MM.1S (cell line): Measurements from ENCODE around the gene XPO6.

ENCODE experiments used
- EZH2 ChIP-seq: fragments of 300-600 bp; sonication (generic); optimal IDR thresholded peaks from 2 replicates; pipeline ENCODE3; 2017; ENCODE audit warnings: low read depth, mild to moderate bottlenecking, antibody characterized with exemption, low read length, mixed read lengths
- EZH2phosphoT487 ChIP-seq: fragments of 300-600 bp; sonication (generic); IDR thresholded peaks from 2 replicates; pipeline ENCODE4 v1.6.1; 2018; ENCODE audit warnings: antibody characterized with exemption, low read length
- TF ChIP-seq, protein P1 (sequence below): fragments of 300-600 bp; sonication (generic); IDR thresholded peaks from 2 replicates; pipeline ENCODE4 v1.5.1; 2016; ENCODE audit warnings: antibody characterized with exemption, low read length, mixed read lengths

DNA sequence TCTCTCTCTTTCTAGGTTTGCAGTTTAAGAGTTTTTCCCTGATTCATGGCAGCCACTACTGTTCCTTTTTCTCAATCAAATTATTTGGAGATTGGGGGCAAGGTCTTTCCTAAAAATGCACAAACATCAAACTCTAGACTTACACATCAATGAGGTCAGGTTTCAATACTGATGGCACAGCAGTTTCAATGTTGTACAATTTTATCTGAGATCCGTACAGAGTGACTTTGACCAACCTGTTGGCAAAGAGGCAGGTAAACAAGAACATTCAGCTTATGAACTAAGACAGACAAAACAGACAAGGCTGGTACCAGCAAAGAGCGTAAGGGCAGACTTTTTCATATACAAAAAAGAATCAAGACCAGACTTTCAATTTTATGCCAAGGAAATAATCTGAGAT, 90.2 kb downstream of the XPO6 start:
- TF ChIP-seq, protein P1, sequence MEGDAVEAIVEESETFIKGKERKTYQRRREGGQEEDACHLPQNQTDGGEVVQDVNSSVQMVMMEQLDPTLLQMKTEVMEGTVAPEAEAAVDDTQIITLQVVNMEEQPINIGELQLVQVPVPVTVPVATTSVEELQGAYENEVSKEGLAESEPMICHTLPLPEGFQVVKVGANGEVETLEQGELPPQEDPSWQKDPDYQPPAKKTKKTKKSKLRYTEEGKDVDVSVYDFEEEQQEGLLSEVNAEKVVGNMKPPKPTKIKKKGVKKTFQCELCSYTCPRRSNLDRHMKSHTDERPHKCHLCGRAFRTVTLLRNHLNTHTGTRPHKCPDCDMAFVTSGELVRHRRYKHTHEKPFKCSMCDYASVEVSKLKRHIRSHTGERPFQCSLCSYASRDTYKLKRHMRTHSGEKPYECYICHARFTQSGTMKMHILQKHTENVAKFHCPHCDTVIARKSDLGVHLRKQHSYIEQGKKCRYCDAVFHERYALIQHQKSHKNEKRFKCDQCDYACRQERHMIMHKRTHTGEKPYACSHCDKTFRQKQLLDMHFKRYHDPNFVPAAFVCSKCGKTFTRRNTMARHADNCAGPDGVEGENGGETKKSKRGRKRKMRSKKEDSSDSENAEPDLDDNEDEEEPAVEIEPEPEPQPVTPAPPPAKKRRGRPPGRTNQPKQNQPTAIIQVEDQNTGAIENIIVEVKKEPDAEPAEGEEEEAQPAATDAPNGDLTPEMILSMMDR = no peak
- TF ChIP-seq EZH2 (no peak), EZH2phosphoT487 (no peak)
